ENCODE data around the gene ISM2. TPM values are rescaled to one million over a fixed set of nuclear protein-coding genes. Genes with fewer than 3 reads are reported as not detected.
"Not testable (repeated sequence)": the region's sequence is repeated elsewhere in the genome, so short reads cannot be mapped to it uniquely, and the experiment has no call there.

Gene ISM2
- total RNA-seq = 0.07 and 0.12 TPM in 2 replicates

- peaks cover 4% of the 10 kb centered on the region for H3K9me3 Mint-ChIP-seq
- H3K36me3 Mint-ChIP-seq (ENCODE audit: low read depth) = no peaks in the 10 kb centered on the region
- H3K27me3 Mint-ChIP-seq = peaks cover 37% of the 10 kb centered on the region
- intact Hi-C loops (cut with micrococcal nuclease) = no loop called here
- peak within 1 kb of the TSS; percentile 70 for H3K4me3 Mint-ChIP-seq
- peaks cover 2% of the 10 kb centered on the region for H3K4me1 Mint-ChIP-seq
- H3K27ac Mint-ChIP-seq = no peak within 1 kb of the TSS
- peak; percentile 87 for DNase-seq
These were observed at the start of gene ISM2 for GRCh38 chr14:77498120-77498979. TSS of gene ISM2 (minus strand) at chr14:77498816. CDS start at chr14:77498793, 23 bp downstream.

- H3K4me1 Mint-ChIP-seq = peaks cover 2% of the 10 kb centered on the region
These were observed 49.0 kb upstream of the ISM2 start for GRCh38 chr14:77547512-77548180.

GRCh38 chr14:77545171-77545570 is 46.6 kb upstream of the ISM2 start:
- H3K27ac Mint-ChIP-seq, H3K4me3 Mint-ChIP-seq, H3K9me3 Mint-ChIP-seq: not testable (repeated sequence)

More at GRCh38 chr14:77547512-77548180, 49.0 kb upstream of the ISM2 start:
- Mint-ChIP-seq H3K27ac (no peak overlapping the region), H3K27me3 (no peaks in the 10 kb centered on the region), H3K36me3 (ENCODE audit: low read depth) (peaks cover 40% of the 10 kb centered on the region), H3K4me3 (no peak overlapping the region), H3K9me3 (no peaks in the 10 kb centered on the region)
- no peak for DNase-seq
- intact Hi-C loops (cut with micrococcal nuclease) = no loop called here

GRCh38 chr14:77544571-77544970 is 46.0 kb upstream of the ISM2 start:
- Mint-ChIP-seq H3K9me3 (no peaks in the 10 kb centered on the region), H3K36me3 (ENCODE audit: low read depth) (peaks cover 34% of the 10 kb centered on the region), H3K4me3 (no peak overlapping the region), H3K27ac (no peak overlapping the region), H3K4me1 (peaks cover 9% of the 10 kb centered on the region), H3K27me3 (no peaks in the 10 kb centered on the region)
- intact Hi-C loops (cut with micrococcal nuclease) = no loop called here
- DNase-seq = no peak

More at GRCh38 chr14:77545171-77545570, 46.6 kb upstream of the ISM2 start:
- H3K27me3 Mint-ChIP-seq; DNase-seq; intact Hi-C loops (cut with micrococcal nuclease); H3K4me1 Mint-ChIP-seq: not testable (repeated sequence)
- H3K36me3 Mint-ChIP-seq (ENCODE audit: low read depth) = peaks cover 34% of the 10 kb centered on the region

GRCh38 chr14:77543637-77544334 is 45.2 kb upstream of the ISM2 start:
- H3K4me1 Mint-ChIP-seq = peaks cover 9% of the 10 kb centered on the region
- peaks cover 29% of the 10 kb centered on the region for H3K36me3 Mint-ChIP-seq (ENCODE audit: low read depth)
- no peak overlapping the region for H3K4me3 Mint-ChIP-seq
- intact Hi-C loops (cut with micrococcal nuclease) = no loop called here
- no peak for DNase-seq
- no peaks in the 10 kb centered on the region for H3K9me3 Mint-ChIP-seq
- H3K27ac Mint-ChIP-seq = no peak overlapping the region
- no peaks in the 10 kb centered on the region for H3K27me3 Mint-ChIP-seq

GRCh38 chr14:77543240-77543551 is 44.6 kb upstream of the ISM2 start:
- Mint-ChIP-seq H3K9me3 (no peaks in the 10 kb centered on the region), H3K27me3 (no peaks in the 10 kb centered on the region), H3K4me1 (peaks cover 9% of the 10 kb centered on the region), H3K36me3 (ENCODE audit: low read depth) (peaks cover 24% of the 10 kb centered on the region), H3K27ac (no peak overlapping the region), H3K4me3 (no peak overlapping the region)
- DNase-seq = no peak
- intact Hi-C loops (cut with micrococcal nuclease) = no loop called here

GRCh38 chr14:77542421-77543239 is 44.0 kb upstream of the ISM2 start:
- no peak overlapping the region for H3K4me3 Mint-ChIP-seq
- peaks cover 23% of the 10 kb centered on the region for H3K36me3 Mint-ChIP-seq (ENCODE audit: low read depth)
- no peaks in the 10 kb centered on the region for H3K9me3 Mint-ChIP-seq
- no peaks in the 10 kb centered on the region for H3K27me3 Mint-ChIP-seq
- intact Hi-C loops (cut with micrococcal nuclease) = no loop called here
- no peak overlapping the region for H3K27ac Mint-ChIP-seq
- peaks cover 9% of the 10 kb centered on the region for H3K4me1 Mint-ChIP-seq
- DNase-seq = no peak

GRCh38 chr14:77541905-77542304 is 43.3 kb upstream of the ISM2 start:
- no peaks in the 10 kb centered on the region for H3K9me3 Mint-ChIP-seq
- H3K27me3 Mint-ChIP-seq = no peaks in the 10 kb centered on the region
- intact Hi-C loops (cut with micrococcal nuclease) = no loop called here
- DNase-seq = no peak
- peaks cover 21% of the 10 kb centered on the region for H3K36me3 Mint-ChIP-seq (ENCODE audit: low read depth)
- peak overlapping the region; percentile 22 for H3K4me3 Mint-ChIP-seq
- peak overlapping the region; percentile 3 for H3K27ac Mint-ChIP-seq
- H3K4me1 Mint-ChIP-seq = peaks cover 9% of the 10 kb centered on the region

- peaks cover 26% of the 10 kb centered on the region for H3K36me3 Mint-ChIP-seq (ENCODE audit: low read depth)
- H3K9me3 Mint-ChIP-seq; H3K4me1 Mint-ChIP-seq; H3K27me3 Mint-ChIP-seq; H3K27ac Mint-ChIP-seq; H3K4me3 Mint-ChIP-seq; DNase-seq; intact Hi-C loops (cut with micrococcal nuclease): not testable (repeated sequence)
These were observed 38.3 kb upstream of the ISM2 start for GRCh38 chr14:77536951-77537350.

- Mint-ChIP-seq H3K4me1 (peaks cover 8% of the 10 kb centered on the region), H3K36me3 (ENCODE audit: low read depth) (peaks cover 25% of the 10 kb centered on the region), H3K27ac (no peak overlapping the region), H3K4me3 (no peak overlapping the region), H3K27me3 (no peaks in the 10 kb centered on the region), H3K9me3 (no peaks in the 10 kb centered on the region)
- intact Hi-C loops (cut with micrococcal nuclease) = no loop called here
- no peak for DNase-seq
These were observed 32.5 kb upstream of the ISM2 start for GRCh38 chr14:77531071-77531470.

GRCh38 chr14:77529963-77530362 is 31.3 kb upstream of the ISM2 start:
- peaks cover 16% of the 10 kb centered on the region for H3K36me3 Mint-ChIP-seq (ENCODE audit: low read depth)
- H3K27ac Mint-ChIP-seq = no peak overlapping the region
- no peaks in the 10 kb centered on the region for H3K27me3 Mint-ChIP-seq
- no peak overlapping the region for H3K4me3 Mint-ChIP-seq
- no peak for DNase-seq
- intact Hi-C loops (cut with micrococcal nuclease) = no loop called here
- H3K4me1 Mint-ChIP-seq = peaks cover 8% of the 10 kb centered on the region
- no peaks in the 10 kb centered on the region for H3K9me3 Mint-ChIP-seq

GRCh38 chr14:77529213-77529612 is 30.6 kb upstream of the ISM2 start:
- intact Hi-C loops (cut with micrococcal nuclease) = no loop called here
- no peak for DNase-seq
- no peak overlapping the region for H3K4me3 Mint-ChIP-seq
- no peak overlapping the region for H3K27ac Mint-ChIP-seq
- H3K4me1 Mint-ChIP-seq = peaks cover 8% of the 10 kb centered on the region
- no peaks in the 10 kb centered on the region for H3K27me3 Mint-ChIP-seq
- peaks cover 15% of the 10 kb centered on the region for H3K36me3 Mint-ChIP-seq (ENCODE audit: low read depth)
- H3K9me3 Mint-ChIP-seq = no peaks in the 10 kb centered on the region

- H3K9me3 Mint-ChIP-seq; H3K4me3 Mint-ChIP-seq; H3K4me1 Mint-ChIP-seq; H3K27me3 Mint-ChIP-seq; intact Hi-C loops (cut with micrococcal nuclease); H3K27ac Mint-ChIP-seq; DNase-seq: not testable (repeated sequence)
- H3K36me3 Mint-ChIP-seq (ENCODE audit: low read depth) = peaks cover 15% of the 10 kb centered on the region
These were observed 30.1 kb upstream of the ISM2 start for GRCh38 chr14:77528701-77529100.
